Subcutaneous abdominal adipose tissue (tissue), 5 donors: Measurements from ENCODE around the gene TBX3.

Experiments
- H3K27ac ChIP-seq: one replicate; pipeline ENCODE4 v1.7.0; 2013; ENCODE audit warnings: low read depth, mild to moderate bottlenecking, inconsistent platforms, low read length, moderate library complexity
- H3K27me3 ChIP-seq, 5 donors: one replicate each; pipeline ENCODE4 v1.7.0; 2013; ENCODE audit warnings: low read length in 5 of 5, inconsistent platforms in 1 of 5; ENCODE audit not compliant: control insufficient read depth in 5 of 5, insufficient read depth in 4 of 5
- H3K36me3 ChIP-seq, 5 donors: one replicate each; pipeline ENCODE4 v1.7.0; 2013; ENCODE audit warnings: low read length in 5 of 5; ENCODE audit not compliant: control insufficient read depth in 5 of 5, insufficient read depth in 5 of 5
- H3K4me1 ChIP-seq, 5 donors: one replicate each; pipeline ENCODE4 v1.7.0; 2013; ENCODE audit warnings: low read length in 5 of 5, mild to moderate bottlenecking in 3 of 5, moderate library complexity in 1 of 5; ENCODE audit not compliant: control insufficient read depth in 5 of 5, insufficient read depth in 5 of 5
- H3K4me3 ChIP-seq, 5 donors: one replicate each; pipeline ENCODE4 v1.7.0; 2013; ENCODE audit warnings: low read length in 5 of 5, low read depth in 1 of 5
- H3K9ac ChIP-seq, 5 donors: one replicate each; pipeline ENCODE4 v1.7.0; 2013; ENCODE audit warnings: low read length in 5 of 5, mild to moderate bottlenecking in 4 of 5, moderate library complexity in 3 of 5
- H3K9me3 ChIP-seq, 5 donors: one replicate each; pipeline ENCODE4 v1.7.0; 2013; ENCODE audit warnings: low read length in 5 of 5; ENCODE audit not compliant: control insufficient read depth in 5 of 5
- donor health status: healthy.
- donor health status: healthy.
- donor health status: healthy.
- donor health status: healthy.
- donor health status: healthy.

The TBX3 gene

GRCh38 chr12:114662512-114663177, 21.3 kb downstream of the TBX3 start:
- Histone ChIP-seq H3K4me3 (no peak overlapping the region), H3K36me3 (no peaks in the 10 kb centered on the region), H3K4me1 (peaks cover 0 to 3% (median 2%) of the 10 kb centered on the region in 5 donors), H3K9me3 (no peaks in the 10 kb centered on the region), H3K9ac (no peak overlapping the region), H3K27me3 (peaks cover 7 to 28% (median 10%) of the 10 kb centered on the region in 5 donors), H3K27ac (no peak overlapping the region)

- Histone ChIP-seq H3K36me3 (no peaks in the 10 kb centered on the region), H3K9me3 (no peaks in the 10 kb centered on the region), H3K27ac (no peak overlapping the region), H3K27me3 (peaks cover 3 to 19% (median 8%) of the 10 kb centered on the region in 5 donors), H3K4me1 (peaks cover 0 to 3% (median 2%) of the 10 kb centered on the region in 5 donors), H3K4me3 (no peak overlapping the region), H3K9ac (no peak overlapping the region)
Measured at GRCh38 chr12:114661245-114661644, 22.7 kb downstream of the TBX3 start.

GRCh38 chr12:114659084-114659483, 24.9 kb downstream of the TBX3 start:
- H3K9me3 ChIP-seq: no peaks in the 10 kb centered on the region
- no peaks in the 10 kb centered on the region for H3K36me3 ChIP-seq
- H3K9ac ChIP-seq: no peak overlapping the region
- no peak overlapping the region for H3K27ac ChIP-seq
- H3K27me3 ChIP-seq: peaks cover 0 to 10% (median 0%) of the 10 kb centered on the region in 5 donors
- no peak overlapping the region for H3K4me3 ChIP-seq
- no peaks in the 10 kb centered on the region for H3K4me1 ChIP-seq

- Histone ChIP-seq H3K4me3 (no peak overlapping the region), H3K9ac (no peak overlapping the region), H3K27ac (no peak overlapping the region), H3K27me3 (peaks cover 0 to 4% (median 0%) of the 10 kb centered on the region in 5 donors), H3K9me3 (no peaks in the 10 kb centered on the region), H3K36me3 (no peaks in the 10 kb centered on the region), H3K4me1 (no peaks in the 10 kb centered on the region)
Measured at GRCh38 chr12:114658002-114658441, 26.0 kb downstream of the TBX3 start.

- H3K27me3 ChIP-seq: peaks cover 0 to 4% (median 0%) of the 10 kb centered on the region in 5 donors
- H3K9ac ChIP-seq: no peak overlapping the region
- H3K36me3 ChIP-seq: no peaks in the 10 kb centered on the region
- no peak overlapping the region for H3K27ac ChIP-seq
- H3K9me3 ChIP-seq: no peaks in the 10 kb centered on the region
- no peaks in the 10 kb centered on the region for H3K4me1 ChIP-seq
- H3K4me3 ChIP-seq: no peak overlapping the region
Measured at GRCh38 chr12:114657597-114657920, 26.4 kb downstream of the TBX3 start.

GRCh38 chr12:114656906-114657596, 26.9 kb downstream of the TBX3 start:
- no peak overlapping the region for H3K9ac ChIP-seq
- H3K27ac ChIP-seq: no peak overlapping the region
- no peaks in the 10 kb centered on the region for H3K4me1 ChIP-seq
- no peak overlapping the region for H3K4me3 ChIP-seq
- H3K27me3 ChIP-seq: peaks cover 0 to 4% (median 0%) of the 10 kb centered on the region in 5 donors
- H3K9me3 ChIP-seq: no peaks in the 10 kb centered on the region
- H3K36me3 ChIP-seq: no peaks in the 10 kb centered on the region

GRCh38 chr12:114655934-114656749, 27.8 kb downstream of the TBX3 start:
- H3K9me3 ChIP-seq: no peaks in the 10 kb centered on the region
- H3K4me1 ChIP-seq: no peaks in the 10 kb centered on the region
- no peaks in the 10 kb centered on the region for H3K36me3 ChIP-seq
- peaks cover 0 to 4% (median 0%) of the 10 kb centered on the region in 5 donors for H3K27me3 ChIP-seq
- H3K4me3 ChIP-seq: no peak overlapping the region
- no peak overlapping the region for H3K9ac ChIP-seq
- H3K27ac ChIP-seq: no peak overlapping the region

GRCh38 chr12:114649585-114649984, 34.4 kb downstream of the TBX3 start:
- Histone ChIP-seq H3K4me3 (no peak overlapping the region), H3K27me3 (peaks cover 0 to 4% (median 0%) of the 10 kb centered on the region in 5 donors), H3K9me3 (no peaks in the 10 kb centered on the region), H3K9ac (no peak overlapping the region), H3K36me3 (no peaks in the 10 kb centered on the region), H3K4me1 (no peaks in the 10 kb centered on the region), H3K27ac (no peak overlapping the region)

- H3K4me3 ChIP-seq: no peak overlapping the region
- no peak overlapping the region for H3K27ac ChIP-seq
- H3K9ac ChIP-seq: no peak overlapping the region
- H3K36me3 ChIP-seq: no peaks in the 10 kb centered on the region
- no peaks in the 10 kb centered on the region for H3K9me3 ChIP-seq
- H3K4me1 ChIP-seq: no peaks in the 10 kb centered on the region
- peaks cover 0 to 5% (median 2%) of the 10 kb centered on the region in 5 donors for H3K27me3 ChIP-seq
Measured at GRCh38 chr12:114648711-114649110, 35.3 kb downstream of the TBX3 start.
